ENCODE data around the gene FGD1.

DNA sequence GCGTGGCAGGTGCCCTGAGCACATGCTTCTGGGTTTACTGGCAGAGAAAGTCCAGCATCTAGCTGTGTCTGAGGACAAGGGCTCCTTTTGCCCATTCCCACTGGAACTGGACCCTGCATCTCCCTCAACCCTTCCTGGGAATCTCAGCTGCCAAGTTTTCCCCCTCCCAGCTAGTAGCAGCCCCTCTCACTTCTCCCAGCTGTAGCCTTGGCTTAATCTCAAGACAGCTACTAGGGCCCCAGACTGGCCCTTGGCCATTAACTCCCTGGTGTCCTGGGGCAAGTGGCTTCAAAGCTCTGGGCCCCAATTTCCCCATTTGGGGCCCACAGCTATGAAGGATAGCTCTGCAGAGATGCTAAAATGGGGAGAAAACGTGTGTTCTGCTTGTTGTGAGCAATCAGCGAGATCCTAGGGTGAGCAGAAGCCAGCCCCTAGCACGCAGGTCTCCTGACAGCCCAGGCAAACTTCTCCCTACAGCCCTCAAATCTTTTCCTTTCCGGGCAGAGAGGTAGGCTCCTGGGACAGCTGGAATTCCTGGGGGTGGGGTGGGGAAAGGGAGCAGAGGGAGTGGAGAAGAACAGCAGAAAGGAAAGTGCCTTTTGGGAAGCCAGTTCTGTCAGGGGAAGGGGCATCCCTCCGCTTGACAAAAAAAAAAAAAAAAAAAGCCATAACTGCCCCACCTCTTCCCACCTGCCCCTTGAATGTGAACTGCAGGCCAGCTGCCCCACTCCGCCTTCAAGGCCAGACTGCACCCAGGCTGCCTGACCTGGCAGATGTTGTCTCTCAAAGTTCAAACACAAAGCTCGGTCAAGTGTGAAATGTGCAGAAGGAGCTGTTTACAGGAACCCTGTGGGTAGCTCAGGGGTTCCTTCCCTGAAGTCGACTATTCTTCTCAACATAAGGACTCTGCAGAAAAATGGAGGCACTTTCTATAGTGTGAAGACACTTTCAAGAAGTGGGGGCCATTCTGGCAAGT, 16.6 kb downstream of the FGD1 start:
- TF ChIP-seq, protein P1, sequence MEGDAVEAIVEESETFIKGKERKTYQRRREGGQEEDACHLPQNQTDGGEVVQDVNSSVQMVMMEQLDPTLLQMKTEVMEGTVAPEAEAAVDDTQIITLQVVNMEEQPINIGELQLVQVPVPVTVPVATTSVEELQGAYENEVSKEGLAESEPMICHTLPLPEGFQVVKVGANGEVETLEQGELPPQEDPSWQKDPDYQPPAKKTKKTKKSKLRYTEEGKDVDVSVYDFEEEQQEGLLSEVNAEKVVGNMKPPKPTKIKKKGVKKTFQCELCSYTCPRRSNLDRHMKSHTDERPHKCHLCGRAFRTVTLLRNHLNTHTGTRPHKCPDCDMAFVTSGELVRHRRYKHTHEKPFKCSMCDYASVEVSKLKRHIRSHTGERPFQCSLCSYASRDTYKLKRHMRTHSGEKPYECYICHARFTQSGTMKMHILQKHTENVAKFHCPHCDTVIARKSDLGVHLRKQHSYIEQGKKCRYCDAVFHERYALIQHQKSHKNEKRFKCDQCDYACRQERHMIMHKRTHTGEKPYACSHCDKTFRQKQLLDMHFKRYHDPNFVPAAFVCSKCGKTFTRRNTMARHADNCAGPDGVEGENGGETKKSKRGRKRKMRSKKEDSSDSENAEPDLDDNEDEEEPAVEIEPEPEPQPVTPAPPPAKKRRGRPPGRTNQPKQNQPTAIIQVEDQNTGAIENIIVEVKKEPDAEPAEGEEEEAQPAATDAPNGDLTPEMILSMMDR (IDR thresholded peaks at IDR 0.05), result no peak
- no peak for TF ChIP-seq POLR2AphosphoS5 (IDR thresholded peaks at IDR 0.05)
